Kidney epithelial cell (primary cell): ENCODE measurements around the gene NF1. TPM values are rescaled to one million over a fixed set of nuclear protein-coding genes. Genes with fewer than 3 reads are reported as not detected.
"Not testable (repeated sequence)": the region's sequence is repeated elsewhere in the genome, so short reads cannot be mapped to it uniquely, and the experiment has no call there.

Experiments
- DNase-seq: peaks from one replicate; pipeline ENCODE4 v3.0.0-alpha.2; 2010; ENCODE audit warnings: low read depth
- H3K27me3 ChIP-seq: 2 replicates; pipeline ENCODE4 v1.6.0; 2011; ENCODE audit warnings: low read length; ENCODE audit not compliant: control insufficient read depth, insufficient read depth
- H3K36me3 ChIP-seq: 2 replicates; pipeline ENCODE4 v1.5.1; 2011; ENCODE audit warnings: low read length; ENCODE audit not compliant: control insufficient read depth, insufficient read depth
- H3K4me3 ChIP-seq: 2 replicates; pipeline ENCODE4 v1.5.1; 2011; ENCODE audit warnings: low read depth, mild to moderate bottlenecking, control low read depth, low read length
- CTCF ChIP-seq: IDR thresholded peaks from 2 replicates; pipeline ENCODE4 v1.5.1; 2011; ENCODE audit warnings: mild to moderate bottlenecking, moderate library complexity, low read length, control low read depth, inconsistent platforms; ENCODE audit not compliant: insufficient read depth, poor library complexity, severe bottlenecking
- total RNA-seq: library from RNA; depleted of rRNA; stranded (reverse); fragments of >200 nt; gene quantifications from 2 replicates; pipeline ENCODE4 v1.2.3, GENCODE V29; 2015

Gene NF1
- total RNA-seq, 1 donor from 2014 or later: 49.6 TPM

GRCh38 chr17:31307640-31308039, 212.9 kb downstream of the NF1 start:
- no peak for DNase-seq
- Histone ChIP-seq H3K4me3 (no peak overlapping the region), H3K36me3 (no peaks in the 10 kb centered on the region), H3K27me3 (no peaks in the 10 kb centered on the region)
- no peak for TF ChIP-seq CTCF

GRCh38 chr17:31308372-31309334, 213.9 kb downstream of the NF1 start:
- Histone ChIP-seq H3K4me3 (no peak overlapping the region), H3K36me3 (no peaks in the 10 kb centered on the region), H3K27me3 (no peaks in the 10 kb centered on the region)
- TF ChIP-seq CTCF: no peak
- DNase-seq: no peak

DNA sequence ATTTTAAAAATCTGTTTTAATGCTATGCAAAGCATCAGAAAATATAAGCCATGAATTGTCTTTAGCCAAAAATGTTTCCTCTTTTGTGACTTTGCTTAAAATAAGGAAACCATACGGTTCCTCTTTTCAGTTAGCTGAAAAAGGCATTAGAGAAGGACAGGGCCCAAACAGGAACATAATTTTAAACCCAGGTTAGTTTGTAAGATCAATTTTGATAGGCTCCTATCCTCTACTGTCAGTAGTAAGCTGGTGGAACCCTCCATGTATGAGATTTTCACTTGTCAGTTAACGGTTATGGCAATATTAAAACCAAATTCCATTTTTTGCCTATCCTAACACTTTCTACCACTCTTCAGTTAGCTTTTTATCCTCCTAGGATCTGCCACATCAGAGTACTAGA, 214.8 kb downstream of the NF1 start:
- no peak for TF ChIP-seq CTCF
- H3K36me3 ChIP-seq: no peaks in the 10 kb centered on the region
- no peak overlapping the region for H3K4me3 ChIP-seq
- no peak for DNase-seq
- H3K27me3 ChIP-seq: no peaks in the 10 kb centered on the region

GRCh38 chr17:31310260-31310659, 215.5 kb downstream of the NF1 start:
- Histone ChIP-seq H3K27me3 (no peaks in the 10 kb centered on the region), H3K36me3 (no peaks in the 10 kb centered on the region), H3K4me3 (no peak overlapping the region)
- no peak for DNase-seq
- TF ChIP-seq CTCF: no peak

DNA sequence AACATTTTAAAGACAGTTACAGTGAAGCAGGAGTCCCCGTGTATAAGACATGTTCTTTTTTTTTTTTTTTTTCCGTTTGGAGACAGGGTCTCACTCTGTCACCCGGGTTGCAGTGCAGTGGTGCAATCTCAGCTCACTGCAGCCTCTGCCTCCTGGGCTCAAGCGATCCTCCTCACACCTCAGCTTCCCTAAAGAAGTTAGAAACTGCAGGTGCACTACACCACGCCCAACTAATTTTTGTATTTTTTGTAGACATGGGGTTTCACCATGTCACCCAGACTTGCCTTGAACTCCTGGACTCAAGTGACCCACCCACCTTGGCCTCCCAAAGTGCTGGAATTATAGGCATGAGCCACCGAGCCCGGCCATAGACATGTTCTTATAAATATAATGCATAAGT, 216.1 kb downstream of the NF1 start:
- H3K4me3 ChIP-seq: no peak overlapping the region
- H3K36me3 ChIP-seq: no peaks in the 10 kb centered on the region
- no peak for TF ChIP-seq CTCF
- no peak for DNase-seq
- H3K27me3 ChIP-seq: no peaks in the 10 kb centered on the region

DNA sequence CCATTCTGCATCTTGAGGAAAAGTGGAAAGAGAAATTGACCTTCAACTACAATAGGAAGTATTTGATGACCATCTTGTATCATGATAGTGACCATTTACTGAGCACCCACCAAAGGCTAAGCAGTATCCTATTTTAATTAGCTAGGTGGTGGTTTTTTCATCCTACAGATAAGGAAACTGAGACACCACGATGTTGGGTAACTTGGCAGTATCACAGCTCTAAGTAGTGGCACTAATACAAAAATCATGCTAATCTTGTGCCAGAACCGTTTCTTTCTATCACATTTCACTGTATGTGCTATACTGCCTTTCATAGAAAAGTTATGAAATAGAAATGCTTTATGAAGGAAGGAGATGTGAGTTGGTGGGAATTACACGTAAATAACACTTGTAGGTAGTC, 216.7 kb downstream of the NF1 start:
- Histone ChIP-seq H3K4me3 (no peak overlapping the region), H3K36me3 (no peaks in the 10 kb centered on the region), H3K27me3 (no peaks in the 10 kb centered on the region)
- no peak for TF ChIP-seq CTCF
- DNase-seq: no peak

GRCh38 chr17:31312223-31312622, 217.4 kb downstream of the NF1 start:
- not testable (repeated sequence) for H3K36me3 ChIP-seq, DNase-seq, H3K27me3 ChIP-seq, H3K4me3 ChIP-seq
